DOHH2 (cell line): ENCODE data around the gene DNAAF3.

ENCODE experiments used
- H3F3A ChIP-seq: fragments of 200-600 bp; sonication (generic), shearing (Covaris generic); 2 replicates; pipeline ENCODE4 v1.6.0; 2016; ENCODE audit warnings: antibody characterized with exemption, mild to moderate bottlenecking; ENCODE audit not compliant: control insufficient read depth, insufficient read depth
- H3K27ac ChIP-seq: fragments of 200-600 bp; sonication (generic); 2 replicates; pipeline ENCODE4 v1.5.1; 2014; ENCODE audit warnings: low read depth, mild to moderate bottlenecking, low read length, moderate library complexity
- H3K27me3 ChIP-seq: fragments of 200-600 bp; sonication (generic); 2 replicates; pipeline ENCODE4 v1.6.1; 2014; ENCODE audit warnings: mild to moderate bottlenecking, low read length, mixed read lengths; ENCODE audit not compliant: control insufficient read depth
- H3K36me3 ChIP-seq: fragments of 200-600 bp; sonication (generic); 2 replicates; pipeline ENCODE4 v1.6.1; 2014; ENCODE audit warnings: mild to moderate bottlenecking, low read length, moderate library complexity, mixed read lengths; ENCODE audit not compliant: control insufficient read depth
- H3K4me1 ChIP-seq: fragments of 200-600 bp; sonication (generic); 2 replicates; pipeline ENCODE4 v1.6.1; 2014; ENCODE audit warnings: mild to moderate bottlenecking, low read length, mixed read lengths; ENCODE audit not compliant: control insufficient read depth
- H3K4me2 ChIP-seq: fragments of 200-600 bp; sonication (generic); 2 replicates; pipeline ENCODE4 v1.6.0; 2014; ENCODE audit warnings: mild to moderate bottlenecking, low read length, moderate library complexity
- H3K4me3 ChIP-seq: fragments of 200-600 bp; sonication (generic); 2 replicates; pipeline ENCODE4 v1.5.1; 2014; ENCODE audit warnings: mild to moderate bottlenecking, low read length, mixed read lengths
- H3K79me2 ChIP-seq: fragments of 200-600 bp; sonication (generic); 2 replicates; pipeline ENCODE4 v1.6.1; 2014; ENCODE audit warnings: mild to moderate bottlenecking, low read length, mixed read lengths; ENCODE audit not compliant: control insufficient read depth
- H3K9me2 ChIP-seq: fragments of 200-600 bp; sonication (generic); replicated peaks from 2 replicates; pipeline ENCODE4 v1.6.1; 2014; ENCODE audit warnings: mild to moderate bottlenecking, low read length, mixed read lengths; ENCODE audit not compliant: control insufficient read depth
- H3K9me3 ChIP-seq: fragments of 200-600 bp; sonication (generic); 2 replicates; pipeline ENCODE4 v1.6.1; 2014; ENCODE audit warnings: antibody characterized with exemption, low read length, mixed read lengths; ENCODE audit not compliant: control insufficient read depth, insufficient read depth
- H4K20me1 ChIP-seq: fragments of 200-600 bp; sonication (generic); 2 replicates; pipeline ENCODE4 v1.6.0; 2014; ENCODE audit warnings: low read depth, mild to moderate bottlenecking, antibody characterized with exemption, low read length, moderate library complexity; ENCODE audit not compliant: control insufficient read depth, insufficient read depth
- CTCF ChIP-seq: fragments of 200-600 bp; sonication (generic); IDR thresholded peaks from one replicate; pipeline ENCODE4 v1.5.1; 2014; ENCODE audit warnings: antibody characterized with exemption, mild to moderate bottlenecking, low read depth, low read length; ENCODE audit not compliant: poor library complexity, severe bottlenecking
- EZH2phosphoT487 ChIP-seq: fragments of 200-600 bp; sonication (generic); IDR thresholded peaks from 2 replicates; pipeline ENCODE4 v1.6.1; 2017; ENCODE audit warnings: borderline replicate concordance, mild to moderate bottlenecking, antibody characterized with exemption, low read length, moderate library complexity, mixed read lengths

The DNAAF3 gene

DNA sequence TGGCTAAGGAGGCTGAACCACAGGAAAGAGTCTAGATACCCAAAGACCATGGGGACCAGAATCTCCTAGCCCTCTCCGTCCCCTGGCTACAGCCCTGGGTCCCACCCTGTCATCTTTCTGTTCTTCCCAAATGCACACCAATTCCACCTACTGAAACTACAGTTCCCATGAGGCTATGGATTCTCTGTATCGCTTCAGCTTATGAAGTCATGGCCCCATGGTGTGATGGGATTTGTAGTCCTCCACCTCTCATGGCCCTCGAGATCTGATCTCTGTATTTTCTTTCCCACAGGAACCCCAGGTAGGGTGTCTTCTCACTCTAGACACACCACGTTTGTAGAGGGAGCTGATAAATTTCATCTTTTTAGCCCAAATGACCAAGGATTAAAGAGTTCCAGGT lies 31.1 kb upstream of the DNAAF3 start:
- no peak for TF ChIP-seq EZH2phosphoT487
- no peak for TF ChIP-seq CTCF
- H3F3A ChIP-seq: no peaks in the 10 kb centered on the region
- no peak overlapping the region for H3K4me2 ChIP-seq
- H3K27ac ChIP-seq: no peak overlapping the region
- H3K36me3 ChIP-seq: no peaks in the 10 kb centered on the region
- H3K79me2 ChIP-seq: no peaks in the 10 kb centered on the region
- no peak overlapping the region for H3K4me3 ChIP-seq
- no peaks in the 10 kb centered on the region for H3K4me1 ChIP-seq
- no peaks in the 10 kb centered on the region for H4K20me1 ChIP-seq
- H3K27me3 ChIP-seq: no peaks in the 10 kb centered on the region; the same call in 1 of the 2 replicates
- no peaks in the 10 kb centered on the region for H3K9me2 ChIP-seq
- no peaks in the 10 kb centered on the region for H3K9me3 ChIP-seq

DNA sequence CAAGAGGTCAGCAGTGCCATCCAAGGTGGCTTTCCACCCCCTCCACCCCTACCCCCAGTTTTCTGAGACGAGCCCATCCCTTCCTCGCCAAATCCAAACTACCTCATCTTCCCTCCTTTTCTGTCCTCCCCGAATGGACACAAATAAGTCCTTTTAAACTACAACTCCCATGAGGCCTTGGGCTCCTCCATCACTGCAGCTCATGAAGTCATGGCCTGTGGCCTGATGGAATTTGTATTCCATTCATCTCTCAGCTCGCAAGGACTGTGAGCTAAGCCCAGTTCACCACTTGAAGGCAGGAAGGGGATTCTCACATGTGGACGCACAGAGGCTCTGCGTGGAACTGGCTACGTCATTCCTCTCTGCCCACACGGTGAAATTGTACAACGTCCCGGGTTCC lies 30.4 kb upstream of the DNAAF3 start:
- Histone ChIP-seq H3K79me2 (no peaks in the 10 kb centered on the region), H4K20me1 (no peaks in the 10 kb centered on the region), H3K36me3 (no peaks in the 10 kb centered on the region), H3K9me3 (no peaks in the 10 kb centered on the region), H3K9me2 (no peaks in the 10 kb centered on the region), H3F3A (no peaks in the 10 kb centered on the region), H3K27me3 (no peaks in the 10 kb centered on the region; the same call in 1 of the 2 replicates), H3K4me2 (no peak overlapping the region), H3K4me1 (no peaks in the 10 kb centered on the region), H3K27ac (no peak overlapping the region), H3K4me3 (no peak overlapping the region)
- TF ChIP-seq EZH2phosphoT487: no peak

DNA sequence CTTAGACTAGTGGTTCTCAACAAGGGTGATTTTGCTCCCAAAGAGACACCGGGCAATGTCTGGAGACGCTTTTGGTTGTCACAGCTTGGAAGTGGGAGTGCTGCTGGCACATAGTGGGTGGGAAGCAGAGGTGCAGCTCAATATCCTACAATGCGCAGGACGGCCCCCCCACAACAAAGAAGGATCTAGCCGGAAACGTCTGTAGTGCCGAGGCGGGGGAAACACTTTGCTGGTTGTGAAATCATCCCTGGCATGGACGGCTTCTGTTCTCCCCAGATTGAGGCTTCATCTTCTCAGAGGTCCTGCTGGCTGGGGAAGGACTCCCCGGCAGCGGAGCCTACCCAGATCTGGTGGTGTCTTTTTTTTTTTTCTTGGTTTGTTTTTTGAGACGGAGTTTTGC lies 27.1 kb upstream of the DNAAF3 start:
- Histone ChIP-seq H3K27ac (no peak overlapping the region), H3K79me2 (no peaks in the 10 kb centered on the region), H3K9me2 (no peaks in the 10 kb centered on the region), H3K27me3 (no peaks in the 10 kb centered on the region; the same call in 1 of the 2 replicates), H3K4me2 (no peak overlapping the region), H3K4me1 (no peaks in the 10 kb centered on the region), H3K4me3 (no peak overlapping the region), H3K36me3 (no peaks in the 10 kb centered on the region), H3F3A (no peaks in the 10 kb centered on the region), H3K9me3 (no peaks in the 10 kb centered on the region), H4K20me1 (no peaks in the 10 kb centered on the region)
- TF ChIP-seq EZH2phosphoT487: no peak
- no peak for TF ChIP-seq CTCF

GRCh38 chr19:55189403-55189835 lies 23.0 kb upstream of the DNAAF3 start:
- H3K79me2 ChIP-seq: no peaks in the 10 kb centered on the region
- no peaks in the 10 kb centered on the region; the same call in 1 of the 2 replicates for H3K27me3 ChIP-seq
- no peaks in the 10 kb centered on the region for H3K9me2 ChIP-seq
- TF ChIP-seq EZH2phosphoT487 (no peak), CTCF (no peak)
- no peaks in the 10 kb centered on the region for H4K20me1 ChIP-seq
- no peaks in the 10 kb centered on the region for H3K4me1 ChIP-seq
- H3F3A ChIP-seq: no peaks in the 10 kb centered on the region
- no peaks in the 10 kb centered on the region for H3K9me3 ChIP-seq
- H3K4me2 ChIP-seq: no peak overlapping the region
- H3K27ac ChIP-seq: no peak overlapping the region
- H3K36me3 ChIP-seq: no peaks in the 10 kb centered on the region
- no peak overlapping the region for H3K4me3 ChIP-seq
